GM12892 (cell line): Measurements from ENCODE around the gene P3H1.

Experiments used
- POLR2A ChIP-seq: IDR thresholded peaks from 2 replicates; pipeline ENCODE4 v1.6.1; 2011; ENCODE audit warnings: low read depth, low read length, control low read depth
- POLR2AphosphoS5 ChIP-seq: IDR thresholded peaks from 2 replicates; pipeline ENCODE4 v1.6.1; 2011; ENCODE audit warnings: low read depth, low read length, control low read depth

DNA sequence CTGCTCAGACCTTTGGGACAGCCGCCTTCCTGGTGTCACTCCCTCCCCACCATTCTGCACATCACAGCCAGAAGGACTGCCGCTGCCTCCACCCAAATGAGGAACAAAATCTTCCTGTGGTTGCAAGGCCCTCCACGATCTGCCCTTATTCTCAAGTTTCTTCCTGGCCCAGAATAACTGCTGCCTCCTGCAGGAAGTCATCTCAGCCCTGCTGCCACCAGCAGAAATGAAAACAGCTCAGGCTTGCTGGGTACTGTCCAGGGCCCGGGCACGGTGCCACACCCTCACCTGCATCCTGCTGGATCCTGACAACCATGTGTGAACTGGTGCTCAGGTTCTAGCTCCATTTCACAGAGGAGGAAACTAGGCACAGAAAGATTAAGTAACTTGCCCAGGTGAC, 29.6 kb downstream of the P3H1 start:
- TF ChIP-seq POLR2AphosphoS5 (no peak), POLR2A (no peak)
